Measurements from ENCODE around the gene TAS2R60.

DNA sequence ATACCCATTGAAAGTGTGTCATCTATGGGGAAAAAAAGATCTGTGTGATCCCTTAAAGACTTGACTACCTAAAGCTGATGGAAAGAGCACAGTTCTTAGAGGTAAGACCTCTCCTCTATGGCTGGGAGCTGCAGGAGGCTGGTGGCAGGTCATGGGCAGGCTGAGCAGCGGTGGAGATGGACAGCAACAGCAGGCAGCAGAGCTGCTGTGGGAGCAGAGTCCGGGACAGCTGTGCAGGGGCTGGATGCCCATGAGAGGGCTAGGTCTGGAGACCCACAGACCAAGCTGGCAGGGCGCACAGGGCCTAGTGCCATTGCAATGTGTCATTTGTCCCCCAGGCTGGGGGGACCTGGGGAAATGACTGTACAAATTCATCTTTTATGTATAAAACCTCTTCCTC, 21.2 kb upstream of the TAS2R60 start:
- TF ChIP-seq, protein P1, sequence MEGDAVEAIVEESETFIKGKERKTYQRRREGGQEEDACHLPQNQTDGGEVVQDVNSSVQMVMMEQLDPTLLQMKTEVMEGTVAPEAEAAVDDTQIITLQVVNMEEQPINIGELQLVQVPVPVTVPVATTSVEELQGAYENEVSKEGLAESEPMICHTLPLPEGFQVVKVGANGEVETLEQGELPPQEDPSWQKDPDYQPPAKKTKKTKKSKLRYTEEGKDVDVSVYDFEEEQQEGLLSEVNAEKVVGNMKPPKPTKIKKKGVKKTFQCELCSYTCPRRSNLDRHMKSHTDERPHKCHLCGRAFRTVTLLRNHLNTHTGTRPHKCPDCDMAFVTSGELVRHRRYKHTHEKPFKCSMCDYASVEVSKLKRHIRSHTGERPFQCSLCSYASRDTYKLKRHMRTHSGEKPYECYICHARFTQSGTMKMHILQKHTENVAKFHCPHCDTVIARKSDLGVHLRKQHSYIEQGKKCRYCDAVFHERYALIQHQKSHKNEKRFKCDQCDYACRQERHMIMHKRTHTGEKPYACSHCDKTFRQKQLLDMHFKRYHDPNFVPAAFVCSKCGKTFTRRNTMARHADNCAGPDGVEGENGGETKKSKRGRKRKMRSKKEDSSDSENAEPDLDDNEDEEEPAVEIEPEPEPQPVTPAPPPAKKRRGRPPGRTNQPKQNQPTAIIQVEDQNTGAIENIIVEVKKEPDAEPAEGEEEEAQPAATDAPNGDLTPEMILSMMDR (conservative IDR thresholded peaks at IDR 0.05), result no peak
- TF ChIP-seq ZFX (IDR thresholded peaks at IDR 0.05), result no peak
